Progenitor cell of endocrine pancreas (in vitro differentiated cells): Measurements from ENCODE around the gene RNMT. TPM values are rescaled to one million over a fixed set of nuclear protein-coding genes. Genes with fewer than 3 reads are reported as not detected.

Source experiments
- DNase-seq: peaks from one replicate; pipeline ENCODE4 v3.0.0; 2021; ENCODE audit warnings: low spot score; ENCODE audit not compliant: unreplicated experiment
- H3K27ac Mint-ChIP-seq: 2 replicates; pipeline ENCODE4 v1.8.0; 2021; ENCODE audit warnings: mild to moderate bottlenecking, moderate library complexity, mixed read lengths
- H3K27me3 Mint-ChIP-seq: 2 replicates; pipeline ENCODE4 v1.8.0; 2021; ENCODE audit warnings: mixed read lengths
- H3K36me3 Mint-ChIP-seq: 2 replicates; pipeline ENCODE4 v1.8.0; 2022; ENCODE audit warnings: mixed read lengths; ENCODE audit not compliant: insufficient read depth
- H3K4me1 Mint-ChIP-seq: 2 replicates; pipeline ENCODE4 v1.8.0; 2021; ENCODE audit warnings: low read depth, mixed read lengths
- H3K4me3 Mint-ChIP-seq: 2 replicates; pipeline ENCODE4 v1.8.0; 2021; ENCODE audit warnings: low read depth, mild to moderate bottlenecking, moderate library complexity, mixed read lengths
- H3K9me3 Mint-ChIP-seq: 2 replicates; pipeline ENCODE4 v1.8.0; 2021; ENCODE audit warnings: low read depth, mixed read lengths
- total RNA-seq: library from RNA; stranded (reverse); gene quantifications from 2 replicates; pipeline ENCODE4 v1.2.1, GENCODE V29; 2021
- TF ChIP-seq, protein P1 (sequence below): fragments of 200-600 bp; sonication (generic); IDR thresholded peaks from one replicate; pipeline ENCODE4 v1.5.0; 2021; ENCODE audit warnings: antibody characterized with exemption, mild to moderate bottlenecking; ENCODE audit not compliant: unreplicated experiment

The RNMT gene
- total RNA-seq, 1 donor from 2014 or later, result 47.6 TPM

DNA sequence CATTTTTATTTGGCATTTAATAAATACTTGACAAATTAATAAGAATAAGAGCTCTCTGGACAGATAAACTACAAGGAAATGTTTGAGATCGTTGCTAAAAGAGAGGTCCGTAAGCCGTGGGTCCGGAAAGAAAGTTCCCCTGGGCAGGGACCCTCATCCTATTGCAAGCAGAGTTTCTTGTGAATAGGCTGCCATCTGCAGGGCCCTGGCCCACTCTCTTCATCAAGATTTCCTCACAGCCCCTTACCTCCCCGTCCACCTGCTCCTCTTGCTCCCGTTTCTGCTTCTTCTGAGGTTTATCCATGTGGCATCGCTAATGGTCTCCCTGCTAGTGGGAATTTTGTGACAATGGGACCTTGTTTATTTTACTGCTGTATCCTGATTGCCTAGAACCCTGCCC lies 67.3 kb downstream of the RNMT start:
- no peak overlapping the region for H3K27ac Mint-ChIP-seq
- H3K9me3 Mint-ChIP-seq, result no peaks in the 10 kb centered on the region
- TF ChIP-seq, protein P1, sequence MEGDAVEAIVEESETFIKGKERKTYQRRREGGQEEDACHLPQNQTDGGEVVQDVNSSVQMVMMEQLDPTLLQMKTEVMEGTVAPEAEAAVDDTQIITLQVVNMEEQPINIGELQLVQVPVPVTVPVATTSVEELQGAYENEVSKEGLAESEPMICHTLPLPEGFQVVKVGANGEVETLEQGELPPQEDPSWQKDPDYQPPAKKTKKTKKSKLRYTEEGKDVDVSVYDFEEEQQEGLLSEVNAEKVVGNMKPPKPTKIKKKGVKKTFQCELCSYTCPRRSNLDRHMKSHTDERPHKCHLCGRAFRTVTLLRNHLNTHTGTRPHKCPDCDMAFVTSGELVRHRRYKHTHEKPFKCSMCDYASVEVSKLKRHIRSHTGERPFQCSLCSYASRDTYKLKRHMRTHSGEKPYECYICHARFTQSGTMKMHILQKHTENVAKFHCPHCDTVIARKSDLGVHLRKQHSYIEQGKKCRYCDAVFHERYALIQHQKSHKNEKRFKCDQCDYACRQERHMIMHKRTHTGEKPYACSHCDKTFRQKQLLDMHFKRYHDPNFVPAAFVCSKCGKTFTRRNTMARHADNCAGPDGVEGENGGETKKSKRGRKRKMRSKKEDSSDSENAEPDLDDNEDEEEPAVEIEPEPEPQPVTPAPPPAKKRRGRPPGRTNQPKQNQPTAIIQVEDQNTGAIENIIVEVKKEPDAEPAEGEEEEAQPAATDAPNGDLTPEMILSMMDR, result no peak
- no peaks in the 10 kb centered on the region for H3K4me1 Mint-ChIP-seq
- H3K4me3 Mint-ChIP-seq, result no peak overlapping the region
- no peak for DNase-seq
- H3K27me3 Mint-ChIP-seq, result peaks cover 2% of the 10 kb centered on the region
- no peaks in the 10 kb centered on the region for H3K36me3 Mint-ChIP-seq

DNA sequence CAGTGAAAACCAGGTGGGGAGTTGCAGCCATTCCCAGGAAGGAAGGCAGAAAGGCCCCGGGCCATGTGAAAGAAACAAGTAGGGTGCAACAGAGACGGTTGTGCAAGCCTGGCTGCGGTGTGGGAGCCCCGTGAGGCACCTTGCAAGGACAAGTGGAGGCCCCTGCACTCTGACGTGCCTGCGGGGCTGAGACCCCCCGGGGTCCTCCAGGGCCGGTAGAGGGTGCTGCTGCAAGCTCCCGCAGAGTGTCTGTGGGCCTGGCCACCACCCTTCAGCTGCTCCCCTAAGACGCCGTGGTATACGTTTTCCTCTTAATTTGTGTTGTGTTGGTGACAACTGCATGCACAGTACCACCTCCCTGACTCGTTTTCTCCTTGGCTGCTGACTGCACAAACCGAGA lies 70.0 kb downstream of the RNMT start:
- Mint-ChIP-seq H3K4me3 (no peak overlapping the region), H3K27ac (no peak overlapping the region), H3K4me1 (peaks cover 2% of the 10 kb centered on the region), H3K36me3 (no peaks in the 10 kb centered on the region), H3K27me3 (peaks cover 20% of the 10 kb centered on the region), H3K9me3 (no peaks in the 10 kb centered on the region)
- TF ChIP-seq, protein P1, result no peak
- DNase-seq, result no peak

DNA sequence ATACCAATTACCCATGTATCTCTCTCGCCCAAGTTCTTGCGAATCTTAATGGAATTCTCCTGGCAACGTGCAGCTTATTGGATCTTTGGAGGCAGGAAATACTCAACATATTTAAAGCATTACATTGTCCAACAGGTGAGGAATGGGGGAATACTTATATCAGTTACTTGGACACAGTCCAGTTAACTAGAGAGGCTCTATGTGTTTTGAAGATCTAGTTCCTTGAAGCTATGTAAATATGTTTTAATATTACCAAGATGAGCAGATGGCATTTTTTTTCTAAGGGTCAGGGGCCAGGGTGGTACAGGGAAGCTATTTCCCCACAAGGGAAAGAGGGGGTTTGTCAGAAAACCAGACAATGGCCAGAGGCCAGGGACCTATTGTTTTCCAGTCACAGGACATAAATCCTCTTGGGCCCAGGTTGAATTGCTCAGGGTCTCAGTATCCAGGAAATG lies 70.7 kb downstream of the RNMT start:
- TF ChIP-seq, protein P1, result no peak
- Mint-ChIP-seq H3K9me3 (no peaks in the 10 kb centered on the region), H3K4me1 (peaks cover 2% of the 10 kb centered on the region), H3K27me3 (peaks cover 22% of the 10 kb centered on the region), H3K27ac (no peak overlapping the region), H3K4me3 (no peak overlapping the region), H3K36me3 (no peaks in the 10 kb centered on the region)
- DNase-seq, result no peak

DNA sequence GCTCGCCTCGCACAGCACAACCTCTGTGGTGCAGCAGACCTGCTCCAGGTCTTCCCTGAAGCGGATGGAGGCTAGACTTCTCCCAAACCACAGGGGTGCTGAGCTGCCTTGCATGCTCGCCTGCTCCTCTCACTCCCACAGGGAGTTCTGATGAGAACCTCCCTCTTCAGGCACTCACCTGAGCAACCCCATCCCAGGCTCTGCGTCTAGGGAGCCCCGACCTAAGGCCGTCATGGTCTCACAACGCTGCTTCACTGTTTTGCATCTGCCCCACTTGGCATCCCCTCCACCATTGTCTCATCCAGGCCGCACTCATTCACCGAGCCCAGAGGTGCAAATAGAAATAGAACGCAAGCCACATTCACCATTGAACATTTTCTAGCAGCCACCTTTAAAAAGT lies 72.9 kb downstream of the RNMT start:
- Mint-ChIP-seq H3K27ac (no peak overlapping the region), H3K36me3 (no peaks in the 10 kb centered on the region), H3K4me1 (peaks cover 2% of the 10 kb centered on the region), H3K4me3 (no peak overlapping the region), H3K27me3 (peaks cover 30% of the 10 kb centered on the region), H3K9me3 (no peaks in the 10 kb centered on the region)
- TF ChIP-seq, protein P1, result no peak
- DNase-seq, result no peak

DNA sequence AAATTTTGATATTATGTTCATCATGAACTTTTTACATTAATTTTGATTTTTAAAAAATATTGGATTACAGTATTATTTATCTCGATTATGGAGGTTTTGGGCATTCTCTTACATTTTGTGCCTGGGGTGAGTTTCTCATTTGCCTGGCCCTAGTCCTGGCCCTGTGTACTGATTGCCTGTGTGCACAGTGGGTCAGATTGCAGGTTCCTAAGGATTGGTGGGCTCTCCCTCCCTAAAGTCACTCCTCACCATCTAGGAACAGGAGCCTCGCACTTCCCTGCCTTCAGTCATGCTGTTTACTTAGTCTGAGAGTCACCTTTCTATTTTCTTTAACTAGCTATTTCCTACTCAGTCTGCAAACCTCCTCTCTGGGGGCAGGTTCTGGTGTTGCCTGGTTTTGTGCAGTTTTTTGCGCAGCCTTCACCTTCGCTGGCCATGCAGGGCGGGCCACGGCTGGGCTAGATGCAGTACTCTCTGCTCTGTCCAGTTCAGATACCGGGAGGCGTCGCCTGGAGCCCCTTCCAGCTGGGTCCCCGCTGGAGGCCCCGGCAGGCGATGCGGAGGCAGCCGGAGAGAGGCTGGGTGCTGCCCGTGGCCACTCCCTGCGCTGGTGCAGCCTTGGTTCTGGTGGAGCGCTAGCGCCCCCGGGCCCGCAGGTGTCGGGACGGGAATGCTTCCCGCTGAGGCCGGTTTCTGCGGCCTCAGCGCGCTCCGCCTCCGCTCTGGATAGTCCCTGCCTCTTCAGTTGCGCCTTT lies 74.2 kb downstream of the RNMT start:
- peaks cover 30% of the 10 kb centered on the region for H3K27me3 Mint-ChIP-seq
- H3K4me3 Mint-ChIP-seq, result peak overlapping the region; percentile 70
- TF ChIP-seq, protein P1, result peak; percentile 59
- peak overlapping the region; percentile 65 for H3K27ac Mint-ChIP-seq
- peak; percentile 69 for DNase-seq
- peaks cover 3% of the 10 kb centered on the region for H3K4me1 Mint-ChIP-seq
- H3K9me3 Mint-ChIP-seq, result no peaks in the 10 kb centered on the region
- no peaks in the 10 kb centered on the region for H3K36me3 Mint-ChIP-seq
